ENCODE data around the gene TMEM9B. TPM values are rescaled to one million over a fixed set of nuclear protein-coding genes. Genes with fewer than 3 reads are reported as not detected.

Gene TMEM9B
- total RNA-seq, 1 donor: 57.8 TPM

GRCh38 chr11:8959546-8960166 lies 4.6 kb downstream of the TMEM9B start:
- peak; percentile 94 for DNase-seq (ENCODE audit: low read depth)
- peak; percentile 61 for TF ChIP-seq CTCF (IDR thresholded peaks at IDR 0.05; ENCODE audit: insufficient read depth, low read length)
- H3K4me3 ChIP-seq (ENCODE audit: low read depth, low read length): no peak overlapping the region

GRCh38 chr11:8956860-8957259 lies 7.4 kb downstream of the TMEM9B start:
- DNase-seq (ENCODE audit: low read depth): no peak
- TF ChIP-seq CTCF (IDR thresholded peaks at IDR 0.05; ENCODE audit: insufficient read depth, low read length): no peak
- no peak overlapping the region for H3K4me3 ChIP-seq (ENCODE audit: low read depth, low read length)

GRCh38 chr11:8948886-8949285 lies 15.4 kb downstream of the TMEM9B start:
- TF ChIP-seq CTCF (IDR thresholded peaks at IDR 0.05; ENCODE audit: insufficient read depth, low read length): no peak
- no peak for DNase-seq (ENCODE audit: low read depth)
- no peak overlapping the region for H3K4me3 ChIP-seq (ENCODE audit: low read depth, low read length)

- no peak overlapping the region for H3K4me3 ChIP-seq (ENCODE audit: low read depth, low read length)
- no peak for TF ChIP-seq CTCF (IDR thresholded peaks at IDR 0.05; ENCODE audit: insufficient read depth, low read length)
- no peak for DNase-seq (ENCODE audit: low read depth)
Observed at GRCh38 chr11:8947230-8947943, 16.9 kb downstream of the TMEM9B start.

- DNase-seq (ENCODE audit: low read depth): no peak
- H3K4me3 ChIP-seq (ENCODE audit: low read depth, low read length): no peak within 1 kb of the TSS
- TF ChIP-seq CTCF (IDR thresholded peaks at IDR 0.05; ENCODE audit: insufficient read depth, low read length): no peak
Observed at GRCh38 chr11:8942518-8943066, 21.6 kb downstream of the TMEM9B start, which contains the start of gene ASCL3. Gene ASCL3 (minus strand): TSS chr11:8943016. CDS start chr11:8938161, 4,855 bp downstream.

- TF ChIP-seq CTCF (IDR thresholded peaks at IDR 0.05; ENCODE audit: insufficient read depth, low read length): no peak
- no peak overlapping the region for H3K4me3 ChIP-seq (ENCODE audit: low read depth, low read length)
- DNase-seq (ENCODE audit: low read depth): no peak
Observed at GRCh38 chr11:8941341-8942103, 22.7 kb downstream of the TMEM9B start.

Data from fibroblast of the aortic adventitia (primary cell).